Parathyroid adenoma (tissue), 2 donors: ENCODE results near the gene ETFA.

Experiments used
- H2AFZ ChIP-seq: fragments of 300-600 bp; sonication (generic); one replicate; pipeline ENCODE4 v1.7.0; 2017; ENCODE audit warnings: antibody characterized with exemption, mild to moderate bottlenecking
- H3K27ac ChIP-seq: fragments of 300-600 bp; sonication (generic); one replicate; pipeline ENCODE4 v1.7.0; 2017
- H3K27me3 ChIP-seq: fragments of 300-600 bp; sonication (generic); one replicate; pipeline ENCODE4 v1.7.0; 2017; ENCODE audit warnings: low read length; ENCODE audit not compliant: control insufficient read depth, insufficient read depth
- H3K36me3 ChIP-seq: fragments of 300-600 bp; sonication (generic); one replicate; pipeline ENCODE4 v1.7.0; 2017; ENCODE audit warnings: low read length; ENCODE audit not compliant: control insufficient read depth, insufficient read depth
- H3K4me1 ChIP-seq: fragments of 300-600 bp; sonication (generic); one replicate; pipeline ENCODE4 v1.7.0; 2017; ENCODE audit warnings: control low read depth
- H3K4me2 ChIP-seq: fragments of 300-600 bp; sonication (generic); one replicate; pipeline ENCODE4 v1.7.0; 2017; ENCODE audit warnings: low read length
- H3K4me3 ChIP-seq: fragments of 300-600 bp; sonication (generic); one replicate; pipeline ENCODE4 v1.7.0; 2017; ENCODE audit warnings: low read depth, low read length
- H3K79me2 ChIP-seq: fragments of 300-600 bp; sonication (generic); one replicate; pipeline ENCODE4 v1.7.0; 2017; ENCODE audit warnings: control low read depth
- H3K9ac ChIP-seq: fragments of 300-600 bp; sonication (generic); one replicate; pipeline ENCODE4 v1.7.0; 2017; ENCODE audit warnings: mild to moderate bottlenecking
- H3K9me3 ChIP-seq: fragments of 300-600 bp; sonication (generic); one replicate; pipeline ENCODE4 v1.7.0; 2017; ENCODE audit warnings: low read length; ENCODE audit not compliant: control insufficient read depth
- TF ChIP-seq, protein P1 (sequence below): fragments of 300-600 bp; sonication (generic); IDR thresholded peaks from one replicate; pipeline ENCODE4 v1.7.0; 2017; ENCODE audit warnings: antibody characterized with exemption, mild to moderate bottlenecking
- donor health status: primary hyperparathyroidism.

Gene ETFA

DNA sequence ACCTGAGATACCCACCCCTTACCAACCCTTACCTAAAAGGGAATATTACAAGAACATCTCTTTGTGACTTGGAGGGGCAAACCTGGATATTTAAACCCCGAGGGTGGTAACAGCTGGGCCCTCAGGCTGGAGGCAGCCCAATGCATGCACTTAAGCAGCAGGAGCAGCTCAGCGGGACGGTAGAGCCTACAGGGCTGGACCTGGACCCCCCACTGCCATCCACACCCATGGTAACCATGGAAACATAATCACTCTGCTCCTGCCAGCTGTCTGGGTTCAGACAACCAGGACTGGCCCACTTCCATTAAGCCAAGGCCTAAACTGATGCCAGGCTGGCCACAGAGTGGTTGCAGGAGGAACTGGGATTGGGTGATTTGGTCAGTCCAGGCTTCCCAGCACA, 52.8 kb downstream of the ETFA start:
- H3K36me3 ChIP-seq: no peaks in the 10 kb centered on the region
- no peaks in the 10 kb centered on the region for H3K79me2 ChIP-seq

DNA sequence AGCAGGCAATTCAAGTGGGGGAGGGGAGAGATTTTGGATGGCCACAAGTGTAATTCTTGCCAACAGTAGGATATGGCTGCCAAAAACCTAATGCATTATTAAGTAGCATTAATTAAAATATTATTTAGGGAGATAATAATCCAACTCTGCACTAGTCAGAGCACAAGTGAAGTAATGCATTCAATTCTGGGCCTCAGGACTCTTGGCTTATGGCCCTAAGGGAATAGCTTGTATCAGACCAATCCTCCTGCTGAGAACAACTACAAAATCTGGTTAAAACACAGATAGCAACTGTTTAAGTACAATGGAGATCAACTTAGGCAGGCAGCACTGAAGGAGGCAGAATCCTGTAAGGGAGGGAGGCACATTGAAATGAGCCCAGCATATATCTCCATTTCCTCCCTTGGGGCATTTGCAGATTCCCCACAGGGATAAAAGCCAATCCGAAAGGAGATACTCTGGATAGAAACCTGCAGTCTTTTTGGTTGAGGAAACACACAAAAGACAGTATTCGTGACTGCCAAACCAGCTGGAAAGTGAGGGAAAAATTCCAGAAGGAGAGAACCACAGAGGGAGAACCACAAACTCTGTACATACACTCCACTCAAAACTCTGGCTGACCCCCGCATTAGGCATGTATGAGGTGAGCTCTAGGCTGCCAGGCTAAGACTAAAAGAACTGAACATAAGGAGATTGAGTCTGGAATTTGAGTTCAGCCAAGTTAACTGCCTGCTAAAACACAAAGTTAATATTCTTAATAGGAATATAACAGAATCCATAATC, 57.4 kb downstream of the ETFA start:
- H3K79me2 ChIP-seq: peaks cover 2% of the 10 kb centered on the region
- no peak overlapping the region for H3K4me2 ChIP-seq
- no peak overlapping the region for H2AFZ ChIP-seq
- no peak overlapping the region for H3K27ac ChIP-seq
- H3K9me3 ChIP-seq: no peaks in the 10 kb centered on the region
- H3K9ac ChIP-seq: no peak overlapping the region
- no peak overlapping the region for H3K4me3 ChIP-seq
- no peaks in the 10 kb centered on the region for H3K27me3 ChIP-seq
- H3K4me1 ChIP-seq: no peaks in the 10 kb centered on the region
- TF ChIP-seq, protein P1, sequence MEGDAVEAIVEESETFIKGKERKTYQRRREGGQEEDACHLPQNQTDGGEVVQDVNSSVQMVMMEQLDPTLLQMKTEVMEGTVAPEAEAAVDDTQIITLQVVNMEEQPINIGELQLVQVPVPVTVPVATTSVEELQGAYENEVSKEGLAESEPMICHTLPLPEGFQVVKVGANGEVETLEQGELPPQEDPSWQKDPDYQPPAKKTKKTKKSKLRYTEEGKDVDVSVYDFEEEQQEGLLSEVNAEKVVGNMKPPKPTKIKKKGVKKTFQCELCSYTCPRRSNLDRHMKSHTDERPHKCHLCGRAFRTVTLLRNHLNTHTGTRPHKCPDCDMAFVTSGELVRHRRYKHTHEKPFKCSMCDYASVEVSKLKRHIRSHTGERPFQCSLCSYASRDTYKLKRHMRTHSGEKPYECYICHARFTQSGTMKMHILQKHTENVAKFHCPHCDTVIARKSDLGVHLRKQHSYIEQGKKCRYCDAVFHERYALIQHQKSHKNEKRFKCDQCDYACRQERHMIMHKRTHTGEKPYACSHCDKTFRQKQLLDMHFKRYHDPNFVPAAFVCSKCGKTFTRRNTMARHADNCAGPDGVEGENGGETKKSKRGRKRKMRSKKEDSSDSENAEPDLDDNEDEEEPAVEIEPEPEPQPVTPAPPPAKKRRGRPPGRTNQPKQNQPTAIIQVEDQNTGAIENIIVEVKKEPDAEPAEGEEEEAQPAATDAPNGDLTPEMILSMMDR: no peak
- H3K36me3 ChIP-seq: no peaks in the 10 kb centered on the region

More for the DNA sequence above, 52.8 kb downstream of the ETFA start:
- Histone ChIP-seq H3K4me3 (no peak overlapping the region), H3K27me3 (no peaks in the 10 kb centered on the region), H3K4me2 (no peak overlapping the region), H3K4me1 (no peaks in the 10 kb centered on the region), H3K9me3 (no peaks in the 10 kb centered on the region), H2AFZ (no peak overlapping the region), H3K9ac (no peak overlapping the region), H3K27ac (no peak overlapping the region)
- TF ChIP-seq, protein P1: no peak

DNA sequence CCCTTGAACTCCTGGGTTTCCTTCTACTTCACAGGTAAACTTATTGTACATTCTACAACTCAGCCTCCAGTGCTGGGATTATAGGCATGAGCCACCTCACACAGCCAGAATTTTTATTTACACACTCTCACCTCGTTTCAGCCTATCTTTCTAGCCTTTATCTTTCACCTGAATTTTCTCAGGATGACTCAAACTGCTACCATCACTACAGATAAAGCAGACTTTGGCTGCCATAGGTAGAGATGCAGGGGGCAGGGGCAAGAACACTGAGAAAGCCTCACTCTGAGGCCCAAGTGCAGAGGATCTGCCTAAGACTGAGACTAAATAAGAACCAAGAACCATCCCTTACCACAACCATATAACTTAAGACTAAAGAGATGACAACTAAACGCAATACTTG, 59.0 kb downstream of the ETFA start:
- H3K27ac ChIP-seq: no peak overlapping the region
- H3K36me3 ChIP-seq: no peaks in the 10 kb centered on the region
- no peak overlapping the region for H3K9ac ChIP-seq
- no peaks in the 10 kb centered on the region for H3K4me1 ChIP-seq
- no peak overlapping the region for H2AFZ ChIP-seq
- H3K27me3 ChIP-seq: no peaks in the 10 kb centered on the region
- no peak overlapping the region for H3K4me3 ChIP-seq
- no peaks in the 10 kb centered on the region for H3K9me3 ChIP-seq
- peaks cover 2% of the 10 kb centered on the region for H3K79me2 ChIP-seq
- TF ChIP-seq, protein P1: no peak
- H3K4me2 ChIP-seq: no peak overlapping the region

DNA sequence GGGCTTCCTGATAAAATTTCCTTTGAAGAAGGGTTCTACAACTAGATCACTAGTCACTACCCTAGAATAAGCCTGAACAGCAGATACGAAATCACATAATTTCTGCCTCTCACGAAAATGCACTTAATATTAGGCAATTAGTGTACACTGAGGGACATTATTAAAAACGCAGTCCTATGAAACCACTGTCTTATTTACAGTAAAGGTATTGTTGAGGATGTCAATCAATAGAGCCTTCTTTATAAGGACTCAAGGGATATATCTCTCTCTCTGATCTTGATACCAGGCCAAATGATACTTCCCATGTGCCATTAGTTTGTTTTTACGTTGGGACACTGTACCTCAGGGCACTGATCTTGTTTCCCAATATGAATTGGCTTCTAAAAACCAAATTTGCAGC, 59.6 kb downstream of the ETFA start:
- Histone ChIP-seq H3K27ac (no peak overlapping the region), H3K4me2 (no peak overlapping the region), H3K36me3 (no peaks in the 10 kb centered on the region), H3K4me3 (no peak overlapping the region), H3K79me2 (peaks cover 2% of the 10 kb centered on the region), H3K4me1 (no peaks in the 10 kb centered on the region), H3K9me3 (no peaks in the 10 kb centered on the region), H3K9ac (no peak overlapping the region), H2AFZ (no peak overlapping the region), H3K27me3 (no peaks in the 10 kb centered on the region)
- TF ChIP-seq, protein P1: no peak

DNA sequence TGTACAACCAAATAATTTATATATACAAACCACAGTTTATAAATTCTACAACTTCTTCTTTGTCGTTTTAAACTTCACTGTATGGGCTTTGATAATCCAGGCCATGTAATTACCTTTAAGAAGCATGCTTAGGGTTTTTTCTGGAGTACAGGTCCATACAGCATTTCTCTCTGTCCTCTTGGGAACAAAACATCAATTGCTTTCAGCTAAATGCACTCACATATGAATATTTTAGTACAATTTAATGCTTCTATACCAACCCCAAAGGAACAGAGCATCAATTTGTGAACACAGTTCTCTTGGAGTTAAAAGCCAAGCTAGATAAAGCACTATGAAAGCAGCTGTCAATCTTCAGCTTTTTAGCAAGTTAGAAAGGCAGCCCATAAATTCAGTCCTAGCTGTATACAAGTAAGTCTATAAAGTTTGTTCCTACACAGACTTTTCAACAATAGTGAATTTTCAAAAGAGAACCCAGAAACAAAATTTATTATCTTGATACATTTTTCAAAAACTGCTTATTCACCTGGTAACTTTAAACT, 66.1 kb downstream of the ETFA start:
- Histone ChIP-seq H3K9me3 (no peaks in the 10 kb centered on the region), H3K4me3 (no peak overlapping the region), H3K27ac (no peak overlapping the region), H3K36me3 (no peaks in the 10 kb centered on the region), H3K27me3 (no peaks in the 10 kb centered on the region), H2AFZ (no peak overlapping the region), H3K4me2 (no peak overlapping the region), H3K9ac (no peak overlapping the region), H3K79me2 (no peaks in the 10 kb centered on the region), H3K4me1 (no peaks in the 10 kb centered on the region)
- TF ChIP-seq, protein P1: no peak
